SU-DHL-6 (cell line): Measurements from ENCODE around the gene ACSS1.

Experiments
- H2AFZ ChIP-seq: fragments of 200-600 bp; sonication (generic); 2 replicates; pipeline ENCODE4 v1.6.1; 2014; ENCODE audit warnings: low read depth, mild to moderate bottlenecking, moderate library complexity, mixed read lengths, antibody characterized with exemption, low read length; ENCODE audit not compliant: severe bottlenecking
- H3F3A ChIP-seq: fragments of 200-600 bp; shearing (Covaris generic); 2 replicates; pipeline ENCODE4 v1.6.0; 2016; ENCODE audit warnings: antibody characterized with exemption, mild to moderate bottlenecking; ENCODE audit not compliant: insufficient read depth
- H3K27ac ChIP-seq: fragments of 200-600 bp; sonication (generic); 2 replicates; pipeline ENCODE4 v1.5.1; 2016; ENCODE audit warnings: low read depth, mild to moderate bottlenecking, low read length, moderate library complexity, mixed read lengths
- H3K27me3 ChIP-seq: fragments of 200-600 bp; sonication (generic), shearing (Covaris generic); 2 replicates; pipeline ENCODE4 v1.6.0; 2014; ENCODE audit warnings: mild to moderate bottlenecking, low read length
- H3K36me3 ChIP-seq: fragments of 200-600 bp; sonication (generic); 2 replicates; pipeline ENCODE4 v1.6.1; 2014; ENCODE audit warnings: mild to moderate bottlenecking, low read length, mixed read lengths
- H3K4me2 ChIP-seq: fragments of 300-600, 200-600 bp; shearing (Covaris generic), sonication (generic); 2 replicates; pipeline ENCODE4 v1.6.0; 2014; ENCODE audit warnings: low read length, low read depth, mild to moderate bottlenecking; ENCODE audit not compliant: poor library complexity, severe bottlenecking
- H3K4me3 ChIP-seq: fragments of 200-600 bp; sonication (generic); 2 replicates; pipeline ENCODE4 v1.5.1; 2014; ENCODE audit warnings: antibody characterized with exemption, low read length, mild to moderate bottlenecking, mixed read lengths; ENCODE audit not compliant: insufficient read depth, poor library complexity, severe bottlenecking
- H3K79me2 ChIP-seq: fragments of 200-600 bp; sonication (generic); 2 replicates; pipeline ENCODE4 v1.6.1; 2014; ENCODE audit warnings: mild to moderate bottlenecking, low read length, moderate library complexity; ENCODE audit not compliant: insufficient read depth
- H3K9ac ChIP-seq: fragments of 200-600 bp; sonication (generic); 2 replicates; pipeline ENCODE4 v1.7.0; 2014; ENCODE audit warnings: mild to moderate bottlenecking, low read length
- H3K9me2 ChIP-seq: fragments of 200-600 bp; sonication (generic); replicated peaks from 2 replicates; pipeline ENCODE4 v1.6.1; 2014; ENCODE audit warnings: low read length; ENCODE audit not compliant: insufficient read depth
- H3K9me3 ChIP-seq: fragments of 200-600 bp; sonication (generic); 2 replicates; pipeline ENCODE4 v1.6.1; 2014; ENCODE audit warnings: low read length, mixed read lengths; ENCODE audit not compliant: insufficient read depth
- H4K20me1 ChIP-seq: fragments of 200-600 bp; sonication (generic); 2 replicates; pipeline ENCODE4 v1.6.1; 2014; ENCODE audit warnings: low read depth, mild to moderate bottlenecking, antibody characterized with exemption, low read length, moderate library complexity, mixed read lengths
- EZH2phosphoT487 ChIP-seq: fragments of 200-600 bp; sonication (generic), shearing (Covaris generic); conservative IDR thresholded peaks from 2 replicates; pipeline ENCODE4 v1.6.1; 2018; ENCODE audit warnings: mild to moderate bottlenecking, antibody characterized with exemption, low read length, moderate library complexity, mixed read lengths
- TF ChIP-seq, protein P1 (sequence below): fragments of 200-600 bp; sonication (generic); IDR thresholded peaks from one replicate; pipeline ENCODE4 v1.5.1; 2017; ENCODE audit warnings: antibody characterized with exemption, mild to moderate bottlenecking, low read length, moderate library complexity; ENCODE audit not compliant: insufficient read depth, poor library complexity, severe bottlenecking

Gene ACSS1

DNA sequence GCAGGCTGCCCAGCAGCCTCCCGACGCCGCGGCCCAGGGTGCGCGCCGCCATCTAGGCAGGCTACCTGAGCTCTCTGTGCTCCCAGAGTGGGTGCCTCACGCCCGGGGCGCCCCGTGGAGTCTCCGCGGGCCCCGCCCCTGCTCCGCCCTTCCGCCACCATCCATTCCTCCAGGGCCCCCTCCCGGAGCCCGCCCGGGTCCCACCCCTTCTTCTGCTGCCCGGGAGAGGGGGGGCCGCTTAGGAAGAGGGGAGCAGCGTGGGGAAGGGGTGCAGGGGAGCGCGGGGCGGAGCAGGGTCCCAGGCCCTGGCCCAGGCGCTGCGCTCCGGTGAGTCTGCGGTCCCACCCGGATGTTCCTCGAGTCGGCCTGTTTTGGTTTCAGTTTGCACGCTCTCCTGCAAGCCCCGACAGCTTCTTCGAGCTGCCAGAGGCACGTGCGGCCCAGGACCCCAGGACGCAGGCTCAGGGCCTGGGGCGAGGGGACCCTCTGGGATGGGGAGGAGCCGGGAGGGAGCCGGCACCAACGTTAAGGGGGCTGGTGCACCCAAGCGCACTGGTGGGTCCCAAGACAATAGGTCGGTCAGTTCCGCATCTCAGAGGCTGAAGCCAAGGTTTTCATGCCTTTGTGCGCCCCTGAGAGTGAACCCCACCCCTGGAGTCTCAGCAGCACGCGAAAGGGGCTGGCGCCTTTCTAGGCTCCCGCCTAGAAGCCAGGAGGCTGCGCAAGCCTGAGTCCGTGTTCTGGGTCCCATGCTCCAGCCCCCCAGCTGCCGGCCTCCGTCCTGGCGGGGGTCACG lies at the start of gene ACSS1:
TSS of gene ACSS1 (minus strand) at position 89 of the 796 bp plus-strand sequence. CDS start at position 52, 37 bp downstream.
- no peaks in the 10 kb centered on the region for H3K79me2 ChIP-seq
- 0 out of 2 replicates have a peak, but pooled peaks have one; percentile 86 for TF ChIP-seq EZH2phosphoT487
- TF ChIP-seq, protein P1, sequence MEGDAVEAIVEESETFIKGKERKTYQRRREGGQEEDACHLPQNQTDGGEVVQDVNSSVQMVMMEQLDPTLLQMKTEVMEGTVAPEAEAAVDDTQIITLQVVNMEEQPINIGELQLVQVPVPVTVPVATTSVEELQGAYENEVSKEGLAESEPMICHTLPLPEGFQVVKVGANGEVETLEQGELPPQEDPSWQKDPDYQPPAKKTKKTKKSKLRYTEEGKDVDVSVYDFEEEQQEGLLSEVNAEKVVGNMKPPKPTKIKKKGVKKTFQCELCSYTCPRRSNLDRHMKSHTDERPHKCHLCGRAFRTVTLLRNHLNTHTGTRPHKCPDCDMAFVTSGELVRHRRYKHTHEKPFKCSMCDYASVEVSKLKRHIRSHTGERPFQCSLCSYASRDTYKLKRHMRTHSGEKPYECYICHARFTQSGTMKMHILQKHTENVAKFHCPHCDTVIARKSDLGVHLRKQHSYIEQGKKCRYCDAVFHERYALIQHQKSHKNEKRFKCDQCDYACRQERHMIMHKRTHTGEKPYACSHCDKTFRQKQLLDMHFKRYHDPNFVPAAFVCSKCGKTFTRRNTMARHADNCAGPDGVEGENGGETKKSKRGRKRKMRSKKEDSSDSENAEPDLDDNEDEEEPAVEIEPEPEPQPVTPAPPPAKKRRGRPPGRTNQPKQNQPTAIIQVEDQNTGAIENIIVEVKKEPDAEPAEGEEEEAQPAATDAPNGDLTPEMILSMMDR, result no peak
- no peaks in the 10 kb centered on the region for H3K9me3 ChIP-seq
- H3K36me3 ChIP-seq, result no peaks in the 10 kb centered on the region
- no peaks in the 10 kb centered on the region; the same call in 1 of the 2 replicates for H3K27me3 ChIP-seq
- H3K9ac ChIP-seq, result peak within 1 kb of the TSS; percentile 13; the same call in 1 of the 2 replicates
- H4K20me1 ChIP-seq, result no peaks in the 10 kb centered on the region
- H3K4me2 ChIP-seq, result peak within 1 kb of the TSS; percentile 66
- H3K27ac ChIP-seq, result no peak within 1 kb of the TSS
- peak within 1 kb of the TSS; percentile 28 for H2AFZ ChIP-seq
- H3K4me3 ChIP-seq, result peak within 1 kb of the TSS; percentile 47
- no peaks in the 10 kb centered on the region for H3F3A ChIP-seq
- H3K9me2 ChIP-seq, result no peaks in the 10 kb centered on the region

DNA sequence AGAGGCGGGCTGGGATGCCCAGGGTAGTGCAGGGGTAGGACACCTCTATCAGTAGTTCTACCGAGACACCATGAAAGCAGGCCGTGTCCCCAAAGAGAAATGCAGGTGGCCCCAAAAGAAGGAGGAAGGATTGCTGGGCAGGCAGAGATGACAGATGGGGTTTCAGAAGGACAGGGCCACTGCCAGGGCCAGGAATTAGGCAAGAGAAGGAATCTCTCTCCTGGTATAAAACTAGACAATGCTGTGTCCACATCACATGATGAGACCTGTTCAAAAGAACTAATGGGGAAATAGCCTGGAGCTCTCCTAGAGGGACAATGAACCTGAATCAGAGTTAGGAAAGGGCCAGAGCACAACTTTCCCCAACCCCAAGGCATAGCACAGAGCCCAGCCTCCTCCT lies 45.6 kb upstream of the ACSS1 start:
- Histone ChIP-seq H3F3A (no peaks in the 10 kb centered on the region), H3K27me3 (no peaks in the 10 kb centered on the region), H3K9me3 (no peaks in the 10 kb centered on the region), H3K9me2 (no peaks in the 10 kb centered on the region), H3K9ac (no peak overlapping the region), H3K4me2 (no peak overlapping the region), H2AFZ (no peak overlapping the region), H4K20me1 (no peaks in the 10 kb centered on the region), H3K79me2 (no peaks in the 10 kb centered on the region), H3K36me3 (no peaks in the 10 kb centered on the region), H3K27ac (no peak overlapping the region), H3K4me3 (no peak overlapping the region)
- TF ChIP-seq, protein P1, result no peak
- TF ChIP-seq EZH2phosphoT487, result no peak

DNA sequence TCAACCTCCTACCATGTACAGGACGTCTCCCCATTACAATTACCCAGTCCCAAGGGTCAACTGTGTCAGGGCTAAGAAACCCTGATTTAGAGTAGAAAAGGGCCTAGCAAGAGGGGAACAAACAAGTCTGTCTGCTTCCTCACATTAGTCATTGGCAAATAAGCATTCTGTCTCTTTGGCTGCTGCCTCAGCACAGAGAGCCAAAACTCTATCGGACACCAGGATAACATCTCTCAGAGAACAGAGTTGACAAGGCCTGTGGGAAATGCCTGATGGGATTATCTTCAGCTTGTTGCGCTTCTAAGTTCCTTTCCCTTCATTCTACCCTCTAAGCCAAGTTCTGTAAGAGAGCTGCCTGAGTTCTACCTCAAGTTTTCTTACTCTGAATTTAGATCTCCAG lies 43.0 kb upstream of the ACSS1 start:
- no peaks in the 10 kb centered on the region for H3F3A ChIP-seq
- no peak for TF ChIP-seq EZH2phosphoT487
- TF ChIP-seq, protein P1, result no peak
- no peak overlapping the region for H3K4me2 ChIP-seq
- H4K20me1 ChIP-seq, result no peaks in the 10 kb centered on the region
- no peaks in the 10 kb centered on the region for H3K9me3 ChIP-seq
- no peak overlapping the region for H3K9ac ChIP-seq
- no peaks in the 10 kb centered on the region for H3K27me3 ChIP-seq
- no peak overlapping the region for H3K4me3 ChIP-seq
- no peak overlapping the region for H3K27ac ChIP-seq
- H3K79me2 ChIP-seq, result no peaks in the 10 kb centered on the region
- no peaks in the 10 kb centered on the region for H3K36me3 ChIP-seq
- no peak overlapping the region for H2AFZ ChIP-seq
- H3K9me2 ChIP-seq, result no peaks in the 10 kb centered on the region
